NCI-H524 treated with DMSO at 0.1 percent for 48 hours (cell line): ENCODE results near the gene GMPR.

Experiments used
- DNase-seq: peaks from one replicate; lab custom pipeline; 2025; lab: John Stamatoyannopoulos, UW

GMPR gene

GRCh38 chr6:16272201-16272600, 33.8 kb downstream of the GMPR start:
- no peak for DNase-seq

GRCh38 chr6:16273256-16273655, 34.9 kb downstream of the GMPR start:
- DNase-seq: no peak

- DNase-seq: no peak
These were observed 36.1 kb downstream of the GMPR start for GRCh38 chr6:16274483-16274882.

GRCh38 chr6:16274885-16275589, 36.6 kb downstream of the GMPR start:
- DNase-seq: no peak

GRCh38 chr6:16277101-16277981, 39.0 kb downstream of the GMPR start:
- DNase-seq: peak; percentile 17

GRCh38 chr6:16278048-16278724, 39.8 kb downstream of the GMPR start:
- no peak for DNase-seq

- no peak for DNase-seq
These were observed 40.4 kb downstream of the GMPR start for GRCh38 chr6:16278750-16279149.

- no peak for DNase-seq
These were observed 40.9 kb downstream of the GMPR start for GRCh38 chr6:16279243-16279642.

GRCh38 chr6:16282370-16282769, 44.0 kb downstream of the GMPR start:
- DNase-seq: no peak

GRCh38 chr6:16284472-16284871, 46.1 kb downstream of the GMPR start:
- no peak for DNase-seq

GRCh38 chr6:16285467-16286150, 47.2 kb downstream of the GMPR start:
- no peak for DNase-seq

GRCh38 chr6:16286151-16286522, 47.8 kb downstream of the GMPR start:
- no peak for DNase-seq

- no peak for DNase-seq
These were observed 49.8 kb downstream of the GMPR start for GRCh38 chr6:16288163-16288562.

- DNase-seq: no peak
These were observed 53.4 kb downstream of the GMPR start for GRCh38 chr6:16291739-16292138.

GRCh38 chr6:16292432-16292831, 54.0 kb downstream of the GMPR start:
- no peak for DNase-seq

GRCh38 chr6:16292942-16293341, 54.6 kb downstream of the GMPR start:
- no peak for DNase-seq

- DNase-seq: no peak
These were observed 56.0 kb downstream of the GMPR start for GRCh38 chr6:16294371-16294770.

- DNase-seq: no peak
These were observed 56.7 kb downstream of the GMPR start for GRCh38 chr6:16295060-16295459.

- no peak for DNase-seq
These were observed 57.1 kb downstream of the GMPR start for GRCh38 chr6:16295471-16295870.

GRCh38 chr6:16296061-16296670, 57.8 kb downstream of the GMPR start:
- DNase-seq: no peak

GRCh38 chr6:16299861-16300260, 61.5 kb downstream of the GMPR start:
- no peak for DNase-seq

GRCh38 chr6:16301511-16301910, 63.1 kb downstream of the GMPR start:
- no peak for DNase-seq
